ENCODE results near the gene PAM. TPM values are rescaled to one million over a fixed set of nuclear protein-coding genes. Genes with fewer than 3 reads are reported as not detected.
A peak's percentile ranks its signal among the peaks of the same experiment; 100 is the strongest.
"Not testable (repeated sequence)": the region's sequence is repeated elsewhere in the genome, so short reads cannot be mapped to it uniquely, and the experiment has no call there.

PAM gene
- total RNA-seq, 1 donor from 2014 or later, result 200 TPM

- H3K4me3 ChIP-seq (ENCODE audit: low read depth, low read length), result no peak overlapping the region
- TF ChIP-seq, protein P1, sequence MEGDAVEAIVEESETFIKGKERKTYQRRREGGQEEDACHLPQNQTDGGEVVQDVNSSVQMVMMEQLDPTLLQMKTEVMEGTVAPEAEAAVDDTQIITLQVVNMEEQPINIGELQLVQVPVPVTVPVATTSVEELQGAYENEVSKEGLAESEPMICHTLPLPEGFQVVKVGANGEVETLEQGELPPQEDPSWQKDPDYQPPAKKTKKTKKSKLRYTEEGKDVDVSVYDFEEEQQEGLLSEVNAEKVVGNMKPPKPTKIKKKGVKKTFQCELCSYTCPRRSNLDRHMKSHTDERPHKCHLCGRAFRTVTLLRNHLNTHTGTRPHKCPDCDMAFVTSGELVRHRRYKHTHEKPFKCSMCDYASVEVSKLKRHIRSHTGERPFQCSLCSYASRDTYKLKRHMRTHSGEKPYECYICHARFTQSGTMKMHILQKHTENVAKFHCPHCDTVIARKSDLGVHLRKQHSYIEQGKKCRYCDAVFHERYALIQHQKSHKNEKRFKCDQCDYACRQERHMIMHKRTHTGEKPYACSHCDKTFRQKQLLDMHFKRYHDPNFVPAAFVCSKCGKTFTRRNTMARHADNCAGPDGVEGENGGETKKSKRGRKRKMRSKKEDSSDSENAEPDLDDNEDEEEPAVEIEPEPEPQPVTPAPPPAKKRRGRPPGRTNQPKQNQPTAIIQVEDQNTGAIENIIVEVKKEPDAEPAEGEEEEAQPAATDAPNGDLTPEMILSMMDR (conservative IDR thresholded peaks at IDR 0.05; ENCODE audit: low read depth, low read length), result no peak
- DNase-seq (ENCODE audit: low read depth), result no peak
Measured at GRCh38 chr5:102750151-102750834, 4.8 kb upstream of the PAM start.

GRCh38 chr5:102751903-102752376, 3.2 kb upstream of the PAM start:
- DNase-seq (ENCODE audit: low read depth); H3K4me3 ChIP-seq (ENCODE audit: low read depth, low read length): not testable (repeated sequence)

DNA sequence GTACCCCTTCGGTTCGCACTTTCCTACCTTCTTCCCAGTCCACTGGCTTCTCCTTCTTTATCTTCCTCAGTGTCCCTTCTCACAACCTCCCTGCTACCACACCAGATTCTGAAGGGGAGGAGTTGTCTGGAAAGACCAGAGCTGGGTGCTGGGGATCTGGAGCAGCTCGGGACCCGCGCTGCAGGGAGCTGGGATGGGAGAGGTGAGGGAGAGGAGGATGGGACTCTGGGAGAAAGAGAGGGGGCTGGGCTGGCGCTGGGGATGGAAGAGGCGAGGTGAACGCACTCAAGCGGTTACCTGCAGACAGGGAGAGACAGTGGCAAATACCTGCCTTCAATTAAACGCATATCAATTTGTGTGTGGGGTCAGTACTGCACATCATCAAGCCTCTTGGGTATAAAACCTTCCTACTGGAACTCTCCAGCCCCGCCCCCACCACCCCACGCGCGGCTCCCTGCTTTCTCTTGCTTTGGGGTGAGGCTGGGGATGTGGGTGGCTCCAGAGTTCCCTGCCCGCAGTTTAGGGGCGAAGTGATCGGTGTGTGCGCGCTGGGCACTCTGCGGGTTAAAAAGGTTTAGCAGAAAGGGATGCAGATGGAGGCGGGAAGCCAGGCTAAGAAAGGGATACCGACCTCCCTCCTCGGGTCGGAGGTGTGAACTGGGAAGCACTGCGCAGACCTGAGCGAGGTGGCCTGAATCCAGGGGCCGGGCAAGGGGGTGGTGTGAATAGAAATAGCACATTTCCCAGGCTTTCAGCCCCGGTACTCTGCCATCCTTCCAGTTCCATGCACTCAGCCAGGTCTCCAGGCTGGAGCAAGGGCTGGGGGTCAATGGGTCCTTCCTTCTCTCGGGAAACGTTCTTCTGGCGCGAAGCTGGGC, 977 bp upstream of the PAM start:
- no peak for DNase-seq (ENCODE audit: low read depth)
- TF ChIP-seq, protein P1 (conservative IDR thresholded peaks at IDR 0.05; ENCODE audit: low read depth, low read length), result no peak
- H3K4me3 ChIP-seq (ENCODE audit: low read depth, low read length), result peak overlapping the region; percentile 90

GRCh38 chr5:102755686-102756371, 724 bp downstream of the PAM start:
- TF ChIP-seq, protein P1 (conservative IDR thresholded peaks at IDR 0.05; ENCODE audit: low read depth, low read length), result no peak
- peak; percentile 54 for DNase-seq (ENCODE audit: low read depth)
- H3K4me3 ChIP-seq (ENCODE audit: low read depth, low read length), result peak overlapping the region; percentile 90

DNA sequence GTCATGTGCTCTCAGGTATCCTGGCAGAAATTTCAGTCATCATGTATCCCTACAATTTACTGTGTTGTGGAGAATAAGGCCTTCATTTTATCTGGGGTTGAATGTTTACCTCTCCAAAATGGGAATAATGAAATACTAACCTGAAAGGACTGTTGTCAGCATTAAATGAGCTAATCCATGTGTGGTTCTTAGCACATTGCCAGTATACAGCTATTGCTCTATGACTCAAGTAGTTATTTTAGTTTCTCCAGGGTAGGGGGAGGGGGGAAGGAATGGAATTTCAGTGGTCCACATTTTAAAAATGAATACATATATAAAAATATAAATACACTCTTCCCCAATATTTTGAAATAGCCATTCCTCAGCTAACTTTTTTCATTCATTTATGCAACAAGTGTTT, 3.5 kb downstream of the PAM start:
- no peak for DNase-seq (ENCODE audit: low read depth)
- TF ChIP-seq, protein P1 (conservative IDR thresholded peaks at IDR 0.05; ENCODE audit: low read depth, low read length), result no peak
- H3K4me3 ChIP-seq (ENCODE audit: low read depth, low read length), result no peak overlapping the region

GRCh38 chr5:102759289-102759688, 4.2 kb downstream of the PAM start:
- no peak for DNase-seq (ENCODE audit: low read depth)
- TF ChIP-seq, protein P1 (conservative IDR thresholded peaks at IDR 0.05; ENCODE audit: low read depth, low read length), result no peak
- no peak overlapping the region for H3K4me3 ChIP-seq (ENCODE audit: low read depth, low read length)

- no peak overlapping the region for H3K4me3 ChIP-seq (ENCODE audit: low read depth, low read length)
- DNase-seq (ENCODE audit: low read depth), result no peak
- TF ChIP-seq, protein P1 (conservative IDR thresholded peaks at IDR 0.05; ENCODE audit: low read depth, low read length), result no peak
Measured at GRCh38 chr5:102759700-102760099, 4.6 kb downstream of the PAM start.
